ENCODE measurements around the gene EIF5.

The EIF5 gene

GRCh38 chr14:103333754-103334643 is at the start of gene EIF5:
Gene EIF5, plus strand, starts transcription at chr14:103334237. Its CDS starts 1,624 bp downstream, at chr14:103335861.
- peak within 1 kb of the TSS; percentile 90 for H3K4me3 ChIP-seq (ENCODE audit: low read length)
- peak; percentile 92 for DNase-seq (ENCODE audit: low read depth)
- TF ChIP-seq CTCF (conservative IDR thresholded peaks at IDR 0.05; ENCODE audit: low read depth, low read length) = peak; percentile 15

GRCh38 chr14:103284574-103285467 is 49.2 kb upstream of the EIF5 start:
- no peak for TF ChIP-seq CTCF (conservative IDR thresholded peaks at IDR 0.05; ENCODE audit: low read depth, low read length)

GRCh38 chr14:103286460-103286859 is 47.6 kb upstream of the EIF5 start:
- TF ChIP-seq CTCF (conservative IDR thresholded peaks at IDR 0.05; ENCODE audit: low read depth, low read length) = no peak

More at GRCh38 chr14:103284574-103285467, 49.2 kb upstream of the EIF5 start:
- no peak for DNase-seq (ENCODE audit: low read depth)
- no peak overlapping the region for H3K4me3 ChIP-seq (ENCODE audit: low read length)

DNA sequence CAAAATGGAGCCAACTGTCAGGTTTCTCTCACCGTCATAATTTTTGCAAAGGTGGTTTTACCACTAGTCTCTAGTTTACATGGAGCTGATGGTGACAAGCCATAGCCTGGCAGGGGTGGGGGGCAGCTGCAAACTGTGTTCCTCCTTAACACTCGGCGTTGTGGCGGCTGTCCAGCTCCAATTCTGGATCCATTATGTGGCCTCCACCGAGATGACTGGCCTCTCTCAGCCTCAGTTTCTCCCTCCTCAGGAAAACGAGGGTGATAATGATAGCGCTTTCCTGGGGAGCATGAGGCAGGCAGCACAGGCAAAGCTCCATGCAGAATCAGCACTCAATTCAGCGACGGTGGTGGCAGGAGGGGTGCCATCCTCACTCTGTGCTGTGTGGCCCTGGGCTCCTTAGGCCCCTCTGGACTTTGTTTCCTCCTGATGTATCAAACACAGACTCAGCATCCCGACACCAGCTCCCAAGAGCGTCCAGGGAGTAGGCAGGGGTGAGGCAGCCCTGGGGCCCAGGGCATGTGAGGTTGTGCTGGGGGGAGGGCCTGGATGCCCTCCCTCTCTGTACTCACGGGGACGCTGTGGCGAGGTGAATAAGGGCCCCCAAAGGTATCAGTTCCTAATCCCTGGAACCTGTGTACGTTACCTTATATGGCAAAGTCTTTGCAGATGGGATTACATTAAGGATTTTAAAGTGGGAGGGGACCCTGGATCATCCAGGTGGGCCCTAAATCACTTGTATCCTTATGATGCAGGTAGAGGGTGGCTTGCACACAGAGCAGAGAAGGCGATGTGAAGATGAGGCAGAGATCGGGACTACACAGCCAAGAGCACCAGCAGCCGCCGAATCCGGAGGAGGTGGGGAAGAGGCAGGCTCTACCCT is 46.8 kb upstream of the EIF5 start:
- no peak for DNase-seq (ENCODE audit: low read depth)
- H3K4me3 ChIP-seq (ENCODE audit: low read length) = no peak overlapping the region
- TF ChIP-seq CTCF (conservative IDR thresholded peaks at IDR 0.05; ENCODE audit: low read depth, low read length) = no peak

More at GRCh38 chr14:103286460-103286859, 47.6 kb upstream of the EIF5 start:
- H3K4me3 ChIP-seq (ENCODE audit: low read length) = no peak overlapping the region
- no peak for DNase-seq (ENCODE audit: low read depth)

DNA sequence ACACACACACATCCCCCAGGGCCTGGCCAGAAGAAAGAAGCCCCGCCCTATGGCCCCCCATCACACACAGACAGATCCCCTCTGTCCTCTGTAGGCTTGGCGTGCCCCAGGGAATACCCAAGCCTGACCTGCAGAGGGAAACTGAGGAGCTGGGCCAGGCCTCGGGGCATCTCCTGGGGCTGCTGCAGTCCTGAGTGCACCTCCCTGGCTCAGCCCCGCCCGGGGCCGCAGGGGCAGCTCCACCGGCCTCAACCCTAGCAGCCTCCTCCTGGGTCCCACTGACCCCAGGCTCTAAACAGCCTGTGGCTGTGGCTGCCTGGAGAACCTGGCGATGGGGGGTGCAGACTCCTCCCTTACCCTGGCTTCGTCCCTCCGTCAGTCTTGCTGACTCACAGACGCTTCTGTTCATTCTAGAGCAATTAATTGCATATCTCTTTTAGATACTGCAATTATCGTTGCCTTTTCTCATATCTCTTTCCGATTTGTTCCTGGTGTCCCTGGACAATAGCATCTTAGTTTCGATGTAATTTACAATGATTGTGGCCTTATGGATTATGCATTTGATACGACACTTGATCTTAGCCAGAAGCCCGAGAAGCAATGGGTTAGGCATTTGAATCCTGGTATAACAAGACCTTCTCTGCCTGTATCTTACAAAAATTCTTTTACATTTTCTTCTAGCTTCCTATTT is 45.8 kb upstream of the EIF5 start:
- no peak for TF ChIP-seq CTCF (conservative IDR thresholded peaks at IDR 0.05; ENCODE audit: low read depth, low read length)
- no peak for DNase-seq (ENCODE audit: low read depth)
- no peak overlapping the region for H3K4me3 ChIP-seq (ENCODE audit: low read length)

DNA sequence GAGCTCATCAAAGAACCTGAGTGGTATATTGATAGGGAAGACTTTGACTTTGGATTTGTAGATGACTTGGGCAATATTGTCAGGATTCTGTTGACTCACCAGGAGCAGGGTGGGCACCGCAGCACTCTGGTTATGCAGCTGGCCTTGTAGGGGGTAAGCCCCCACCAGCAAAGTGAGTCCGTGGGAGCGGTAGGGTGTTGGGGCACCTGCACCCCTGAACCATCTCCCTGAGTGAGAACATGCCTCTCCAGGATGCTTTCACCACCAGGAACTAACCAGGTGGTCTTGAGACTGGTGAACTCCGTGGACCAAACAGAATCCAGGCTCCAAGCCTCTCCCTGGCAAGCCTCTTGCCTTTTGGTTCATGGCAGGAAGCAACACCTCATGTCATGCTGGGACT is 44.0 kb upstream of the EIF5 start:
- DNase-seq (ENCODE audit: low read depth) = no peak
- TF ChIP-seq CTCF (conservative IDR thresholded peaks at IDR 0.05; ENCODE audit: low read depth, low read length) = no peak
- no peak overlapping the region for H3K4me3 ChIP-seq (ENCODE audit: low read length)
